22Rv1 (cell line): ENCODE results near the gene USP54.

ENCODE experiments used
- ZFX ChIP-seq: fragments of 450-650 bp; IDR thresholded peaks from 2 replicates; pipeline ENCODE4 v1.6.1; 2017; ENCODE audit warnings: antibody characterized with exemption, borderline replicate concordance
- TF ChIP-seq, protein P1 (sequence below): fragments of 450-650 bp; IDR thresholded peaks from 2 replicates; pipeline ENCODE4 v1.5.1; 2017; ENCODE audit warnings: mild to moderate bottlenecking

GRCh38 chr10:73495884-73496674, 95.1 kb downstream of the USP54 start, which contains the start of gene PPP3CB:
- TF ChIP-seq, protein P1, sequence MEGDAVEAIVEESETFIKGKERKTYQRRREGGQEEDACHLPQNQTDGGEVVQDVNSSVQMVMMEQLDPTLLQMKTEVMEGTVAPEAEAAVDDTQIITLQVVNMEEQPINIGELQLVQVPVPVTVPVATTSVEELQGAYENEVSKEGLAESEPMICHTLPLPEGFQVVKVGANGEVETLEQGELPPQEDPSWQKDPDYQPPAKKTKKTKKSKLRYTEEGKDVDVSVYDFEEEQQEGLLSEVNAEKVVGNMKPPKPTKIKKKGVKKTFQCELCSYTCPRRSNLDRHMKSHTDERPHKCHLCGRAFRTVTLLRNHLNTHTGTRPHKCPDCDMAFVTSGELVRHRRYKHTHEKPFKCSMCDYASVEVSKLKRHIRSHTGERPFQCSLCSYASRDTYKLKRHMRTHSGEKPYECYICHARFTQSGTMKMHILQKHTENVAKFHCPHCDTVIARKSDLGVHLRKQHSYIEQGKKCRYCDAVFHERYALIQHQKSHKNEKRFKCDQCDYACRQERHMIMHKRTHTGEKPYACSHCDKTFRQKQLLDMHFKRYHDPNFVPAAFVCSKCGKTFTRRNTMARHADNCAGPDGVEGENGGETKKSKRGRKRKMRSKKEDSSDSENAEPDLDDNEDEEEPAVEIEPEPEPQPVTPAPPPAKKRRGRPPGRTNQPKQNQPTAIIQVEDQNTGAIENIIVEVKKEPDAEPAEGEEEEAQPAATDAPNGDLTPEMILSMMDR = no peak
- TF ChIP-seq ZFX = no peak
